Measurements from ENCODE around the gene CABP1.

The CABP1 gene

DNA sequence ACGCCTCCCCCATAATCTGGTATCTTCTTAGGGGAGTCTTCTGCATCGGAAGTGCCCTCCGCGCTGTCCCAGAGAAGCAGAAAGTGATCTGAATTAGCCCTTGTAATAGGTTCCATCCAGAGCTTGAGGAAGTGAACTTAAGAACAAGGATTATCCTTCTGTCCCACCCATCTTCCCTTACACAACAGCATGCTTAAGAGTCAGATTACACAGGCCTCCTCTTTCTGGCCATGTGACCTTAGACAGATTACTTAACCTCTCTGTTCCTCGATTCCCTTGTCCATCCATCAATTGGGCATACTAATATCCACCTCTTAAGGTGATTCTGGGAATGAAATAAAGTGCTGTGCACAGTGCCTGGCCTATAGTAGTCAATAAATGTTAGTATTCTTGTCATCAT, 11.4 kb downstream of the CABP1 start:
- Histone ChIP-seq H3K9ac (ENCODE audit: low read length in 5 of 5) (no peak overlapping the region), H3K27ac (ENCODE audit: low read depth, low read length) (no peak overlapping the region), H3K4me3 (ENCODE audit: low read depth in 1 of 5, low read length in 5 of 5) (no peak overlapping the region), H3K27me3 (ENCODE audit: control insufficient read depth in 5 of 5, insufficient read depth in 4 of 5, low read length in 5 of 5) (peaks cover 0 to 12% (median 7%) of the 10 kb centered on the region in 5 donors), H3K4me1 (ENCODE audit: control insufficient read depth in 5 of 5, insufficient read depth in 5 of 5, low read length in 5 of 5) (peaks cover 1 to 66% (median 35%) of the 10 kb centered on the region in 5 donors), H3K36me3 (ENCODE audit: control insufficient read depth in 5 of 5, insufficient read depth in 5 of 5, low read length in 5 of 5) (no peaks in the 10 kb centered on the region), H3K9me3 (ENCODE audit: control insufficient read depth in 5 of 5, low read length in 5 of 5) (no peaks in the 10 kb centered on the region)

DNA sequence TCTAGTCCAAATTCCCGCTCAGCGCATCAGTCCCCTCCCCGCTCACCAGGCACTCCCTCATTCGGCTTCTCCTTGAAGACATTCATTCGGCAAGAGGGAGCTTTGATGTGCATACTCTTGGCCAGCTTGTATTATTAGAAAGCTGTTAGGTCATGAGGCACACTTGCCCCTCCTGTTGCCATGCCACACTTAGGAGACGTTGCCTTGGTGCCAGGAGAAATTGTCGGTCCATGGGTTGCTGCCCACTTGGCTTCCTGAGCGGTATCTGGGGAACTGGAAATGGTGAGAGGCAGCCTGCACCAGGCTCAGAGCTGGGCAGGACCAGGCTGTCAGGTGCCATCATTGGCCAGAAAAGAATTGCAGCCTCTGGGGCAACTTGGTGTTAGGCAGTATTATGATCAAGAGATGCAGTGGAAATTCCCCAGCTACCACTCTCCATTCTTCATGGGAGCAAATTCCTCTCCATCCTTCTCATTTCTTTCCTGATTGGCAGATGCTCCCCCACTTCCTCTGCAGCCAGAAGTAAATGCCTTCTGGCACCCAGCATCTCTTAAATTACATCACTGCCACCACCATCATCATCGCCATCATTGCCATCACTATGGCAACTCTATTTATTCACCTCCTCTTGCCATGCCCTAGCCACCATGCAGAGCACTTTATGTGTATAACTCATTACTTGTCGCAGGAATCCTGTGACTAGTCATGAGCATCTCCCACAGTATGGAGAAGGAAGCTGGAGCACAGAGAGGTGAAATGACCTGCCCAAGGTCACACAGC, 12.4 kb downstream of the CABP1 start:
- Histone ChIP-seq H3K4me3 (ENCODE audit: low read depth in 1 of 5, low read length in 5 of 5) (no peak overlapping the region), H3K27ac (ENCODE audit: low read depth, low read length) (no peak overlapping the region), H3K36me3 (ENCODE audit: control insufficient read depth in 5 of 5, insufficient read depth in 5 of 5, low read length in 5 of 5) (no peaks in the 10 kb centered on the region), H3K9me3 (ENCODE audit: control insufficient read depth in 5 of 5, low read length in 5 of 5) (no peaks in the 10 kb centered on the region), H3K27me3 (ENCODE audit: control insufficient read depth in 5 of 5, insufficient read depth in 4 of 5, low read length in 5 of 5) (peaks cover 0 to 12% (median 7%) of the 10 kb centered on the region in 5 donors), H3K9ac (ENCODE audit: low read length in 5 of 5) (no peak overlapping the region), H3K4me1 (ENCODE audit: control insufficient read depth in 5 of 5, insufficient read depth in 5 of 5, low read length in 5 of 5) (peaks cover 1 to 64% (median 35%) of the 10 kb centered on the region in 5 donors)

DNA sequence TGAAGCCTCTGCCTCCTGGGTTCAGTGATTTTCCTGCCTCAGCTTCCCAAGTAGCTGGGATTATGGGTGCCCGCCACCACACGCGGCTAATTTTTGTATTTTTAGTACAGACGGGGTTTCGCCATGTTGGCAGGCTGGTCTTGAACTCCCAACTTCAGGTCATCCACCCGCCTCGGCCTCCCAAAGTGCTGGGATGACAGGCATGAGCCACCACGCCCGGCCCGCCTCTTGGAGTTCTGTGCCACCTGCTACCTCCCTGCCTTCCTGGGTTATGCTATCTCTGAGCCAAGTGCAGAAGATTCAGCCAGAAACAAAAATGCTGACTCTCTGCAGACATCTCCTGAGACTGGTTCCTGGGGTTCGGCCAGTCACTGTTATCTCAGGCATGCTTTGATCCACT, 13.2 kb downstream of the CABP1 start:
- H3K36me3 ChIP-seq (ENCODE audit: control insufficient read depth in 5 of 5, insufficient read depth in 5 of 5, low read length in 5 of 5) = no peaks in the 10 kb centered on the region
- H3K4me3 ChIP-seq (ENCODE audit: low read depth in 1 of 5, low read length in 5 of 5) = no peak overlapping the region
- H3K27me3 ChIP-seq (ENCODE audit: control insufficient read depth in 5 of 5, insufficient read depth in 4 of 5, low read length in 5 of 5) = peaks cover 0 to 12% (median 7%) of the 10 kb centered on the region in 5 donors
- H3K9ac ChIP-seq (ENCODE audit: low read length in 5 of 5) = no peak overlapping the region
- no peak overlapping the region for H3K27ac ChIP-seq (ENCODE audit: low read depth, low read length)
- no peaks in the 10 kb centered on the region for H3K9me3 ChIP-seq (ENCODE audit: control insufficient read depth in 5 of 5, low read length in 5 of 5)
- peaks cover 1 to 61% (median 32%) of the 10 kb centered on the region in 5 donors for H3K4me1 ChIP-seq (ENCODE audit: control insufficient read depth in 5 of 5, insufficient read depth in 5 of 5, low read length in 5 of 5)

DNA sequence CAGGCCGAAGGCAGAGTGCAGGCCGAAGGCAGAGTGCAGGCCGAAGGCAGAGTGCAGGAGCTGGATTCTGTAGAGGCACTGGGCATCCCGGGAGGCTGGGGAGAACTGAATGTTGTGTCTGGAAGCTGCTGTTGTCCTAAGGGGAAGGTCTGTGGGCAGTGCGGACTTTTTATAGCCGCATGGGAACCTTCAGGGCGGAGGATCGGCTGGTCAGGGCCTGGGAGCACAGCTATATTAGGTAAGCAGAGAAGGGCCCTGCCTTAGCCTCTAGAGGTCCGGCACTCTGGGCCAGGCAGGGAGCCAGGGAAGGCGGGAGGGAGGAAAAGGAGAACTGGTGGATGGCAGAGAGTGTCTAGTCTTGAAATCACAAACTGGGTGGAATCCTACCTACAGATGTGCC, 14.2 kb downstream of the CABP1 start:
- no peak overlapping the region for H3K4me3 ChIP-seq (ENCODE audit: low read depth in 1 of 5, low read length in 5 of 5)
- H3K36me3 ChIP-seq (ENCODE audit: control insufficient read depth in 5 of 5, insufficient read depth in 5 of 5, low read length in 5 of 5) = no peaks in the 10 kb centered on the region
- H3K9ac ChIP-seq (ENCODE audit: low read length in 5 of 5) = no peak overlapping the region
- no peak overlapping the region for H3K27ac ChIP-seq (ENCODE audit: low read depth, low read length)
- H3K27me3 ChIP-seq (ENCODE audit: control insufficient read depth in 5 of 5, insufficient read depth in 4 of 5, low read length in 5 of 5) = peaks cover 0 to 9% (median 8%) of the 10 kb centered on the region in 5 donors
- peaks cover 1 to 61% (median 22%) of the 10 kb centered on the region in 5 donors for H3K4me1 ChIP-seq (ENCODE audit: control insufficient read depth in 5 of 5, insufficient read depth in 5 of 5, low read length in 5 of 5)
- H3K9me3 ChIP-seq (ENCODE audit: control insufficient read depth in 5 of 5, low read length in 5 of 5) = no peaks in the 10 kb centered on the region

DNA sequence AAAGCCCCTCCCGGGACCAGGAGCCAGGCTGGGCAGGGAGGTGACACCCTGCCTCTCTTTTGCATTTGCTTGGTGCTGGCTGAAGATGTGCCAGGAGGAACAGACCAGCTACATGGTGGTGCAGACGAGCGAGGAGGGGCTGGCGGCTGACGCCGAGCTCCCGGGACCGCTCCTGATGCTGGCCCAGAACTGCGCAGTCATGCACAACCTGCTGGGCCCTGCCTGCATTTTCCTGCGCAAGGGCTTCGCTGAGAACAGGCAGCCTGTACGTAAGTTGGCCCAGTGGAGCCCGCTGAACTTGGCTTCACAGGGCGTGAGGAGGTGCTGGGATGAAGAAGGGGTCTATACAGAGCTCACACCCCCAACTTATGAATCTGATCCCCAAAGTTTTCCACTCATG, 15.6 kb downstream of the CABP1 start:
- Histone ChIP-seq H3K27me3 (ENCODE audit: control insufficient read depth in 5 of 5, insufficient read depth in 4 of 5, low read length in 5 of 5) (peaks cover 0 to 6% (median 2%) of the 10 kb centered on the region in 5 donors), H3K4me3 (ENCODE audit: low read depth in 1 of 5, low read length in 5 of 5) (no peak overlapping the region), H3K9ac (ENCODE audit: low read length in 5 of 5) (no peak overlapping the region), H3K9me3 (ENCODE audit: control insufficient read depth in 5 of 5, low read length in 5 of 5) (no peaks in the 10 kb centered on the region), H3K4me1 (ENCODE audit: control insufficient read depth in 5 of 5, insufficient read depth in 5 of 5, low read length in 5 of 5) (peaks cover 1 to 47% (median 16%) of the 10 kb centered on the region in 5 donors), H3K27ac (ENCODE audit: low read depth, low read length) (no peak overlapping the region), H3K36me3 (ENCODE audit: control insufficient read depth in 5 of 5, insufficient read depth in 5 of 5, low read length in 5 of 5) (no peaks in the 10 kb centered on the region)

DNA sequence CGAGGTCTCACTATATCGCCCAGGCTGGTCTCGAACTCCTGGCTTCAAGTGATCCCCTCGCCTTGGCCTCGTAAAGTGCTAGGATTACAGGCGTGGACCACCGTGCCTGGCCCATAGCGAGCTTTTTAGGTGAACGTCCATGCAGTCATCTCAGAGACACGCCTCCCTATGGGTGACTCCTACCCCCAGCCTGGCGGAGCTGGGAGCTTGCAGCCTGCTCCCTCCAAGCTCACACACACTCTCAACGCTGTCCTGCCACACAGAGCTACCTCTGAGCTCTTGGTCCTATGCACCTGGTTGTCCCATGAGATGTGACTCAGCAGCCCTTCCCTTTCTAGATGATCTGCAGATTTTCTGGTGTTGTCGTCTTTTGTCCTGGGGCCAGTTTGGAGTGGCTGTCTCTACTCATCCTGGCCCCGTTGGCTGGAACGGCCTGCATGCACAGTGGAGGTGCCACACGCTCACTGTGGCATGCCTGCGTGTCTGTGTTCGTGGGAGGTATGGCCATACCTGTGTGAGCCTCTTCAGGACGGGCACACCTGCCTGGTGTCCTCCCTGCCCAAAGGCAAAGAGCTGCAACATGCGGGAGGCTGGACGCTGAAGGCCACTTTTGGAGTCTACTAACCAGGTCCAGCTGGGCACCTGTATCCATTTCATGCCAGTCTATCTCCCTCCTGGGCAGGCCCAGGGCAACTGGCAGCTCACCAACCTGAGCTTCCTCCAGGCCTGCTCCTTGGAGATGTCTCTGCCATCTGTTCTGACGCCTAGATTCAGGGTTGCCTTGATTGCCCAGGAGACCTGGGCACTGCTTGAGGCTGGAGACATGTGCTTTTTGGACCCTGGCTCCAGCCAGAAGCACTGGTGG, 18.1 kb downstream of the CABP1 start:
- H3K27ac ChIP-seq (ENCODE audit: low read depth, low read length) = no peak overlapping the region

DNA sequence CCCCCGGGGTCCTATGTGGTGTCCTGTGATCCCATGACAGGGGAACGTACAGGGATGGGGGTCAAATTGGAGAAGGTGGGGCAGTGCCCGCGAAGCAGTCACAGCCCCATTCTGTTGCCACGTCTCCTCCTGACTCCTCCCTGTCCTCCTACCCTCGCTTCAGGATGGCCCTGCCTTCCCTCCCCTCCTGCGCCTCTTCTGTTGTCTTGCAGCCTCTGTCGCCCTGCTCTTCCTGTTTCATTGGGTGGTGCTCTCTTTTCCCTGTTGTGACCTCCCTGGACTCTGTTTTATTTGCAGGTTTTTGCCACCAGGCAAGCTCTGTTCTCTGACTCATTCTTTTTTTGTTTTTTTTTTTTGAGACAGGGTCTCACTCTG, 18.7 kb downstream of the CABP1 start:
- Histone ChIP-seq H3K36me3 (ENCODE audit: control insufficient read depth in 5 of 5, insufficient read depth in 5 of 5, low read length in 5 of 5) (peaks cover 0 to 6% (median 0%) of the 10 kb centered on the region in 5 donors), H3K9ac (ENCODE audit: low read length in 5 of 5) (no peak overlapping the region), H3K27ac (ENCODE audit: low read depth, low read length) (no peak overlapping the region), H3K9me3 (ENCODE audit: control insufficient read depth in 5 of 5, low read length in 5 of 5) (no peaks in the 10 kb centered on the region), H3K4me1 (ENCODE audit: control insufficient read depth in 5 of 5, insufficient read depth in 5 of 5, low read length in 5 of 5) (peaks cover 0 to 22% (median 11%) of the 10 kb centered on the region in 5 donors), H3K4me3 (ENCODE audit: low read depth in 1 of 5, low read length in 5 of 5) (no peak overlapping the region), H3K27me3 (ENCODE audit: control insufficient read depth in 5 of 5, insufficient read depth in 4 of 5, low read length in 5 of 5) (peaks cover 0 to 6% (median 0%) of the 10 kb centered on the region in 5 donors)

More for the DNA sequence above, 18.1 kb downstream of the CABP1 start:
- no peaks in the 10 kb centered on the region for H3K9me3 ChIP-seq (ENCODE audit: control insufficient read depth in 5 of 5, low read length in 5 of 5)
- peaks cover 0 to 6% (median 0%) of the 10 kb centered on the region in 5 donors for H3K27me3 ChIP-seq (ENCODE audit: control insufficient read depth in 5 of 5, insufficient read depth in 4 of 5, low read length in 5 of 5)
- H3K4me1 ChIP-seq (ENCODE audit: control insufficient read depth in 5 of 5, insufficient read depth in 5 of 5, low read length in 5 of 5) = peaks cover 0 to 28% (median 16%) of the 10 kb centered on the region in 5 donors
- no peak overlapping the region for H3K4me3 ChIP-seq (ENCODE audit: low read depth in 1 of 5, low read length in 5 of 5)
- peaks cover 0 to 6% (median 0%) of the 10 kb centered on the region in 5 donors for H3K36me3 ChIP-seq (ENCODE audit: control insufficient read depth in 5 of 5, insufficient read depth in 5 of 5, low read length in 5 of 5)
- H3K9ac ChIP-seq (ENCODE audit: low read length in 5 of 5) = no peak overlapping the region

DNA sequence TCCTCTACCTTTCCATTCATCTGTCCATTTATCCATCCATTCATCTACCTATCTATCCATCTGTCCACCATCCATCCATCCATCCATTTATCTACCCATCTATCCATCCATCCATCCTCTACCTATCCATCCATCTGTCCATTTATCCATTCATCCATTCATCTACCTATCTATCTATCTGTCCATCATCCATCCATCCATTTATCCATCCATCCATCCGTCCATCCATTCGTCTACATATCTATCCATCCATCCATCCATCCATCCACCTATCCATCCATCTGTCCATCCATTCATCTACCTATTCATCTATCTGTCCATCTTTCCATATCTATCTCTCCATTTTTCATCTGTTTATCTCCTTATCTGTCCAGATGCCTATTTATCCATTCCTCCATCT, 21.0 kb downstream of the CABP1 start:
- Histone ChIP-seq H3K9me3 (ENCODE audit: control insufficient read depth in 5 of 5, low read length in 5 of 5) (no peaks in the 10 kb centered on the region), H3K27me3 (ENCODE audit: control insufficient read depth in 5 of 5, insufficient read depth in 4 of 5, low read length in 5 of 5) (peaks cover 0 to 6% (median 0%) of the 10 kb centered on the region in 5 donors), H3K4me1 (ENCODE audit: control insufficient read depth in 5 of 5, insufficient read depth in 5 of 5, low read length in 5 of 5) (peaks cover 0 to 11% (median 0%) of the 10 kb centered on the region in 5 donors), H3K9ac (ENCODE audit: low read length in 5 of 5) (no peak overlapping the region), H3K36me3 (ENCODE audit: control insufficient read depth in 5 of 5, insufficient read depth in 5 of 5, low read length in 5 of 5) (peaks cover 0 to 6% (median 0%) of the 10 kb centered on the region in 5 donors), H3K4me3 (ENCODE audit: low read depth in 1 of 5, low read length in 5 of 5) (no peak overlapping the region), H3K27ac (ENCODE audit: low read depth, low read length) (no peak overlapping the region)

DNA sequence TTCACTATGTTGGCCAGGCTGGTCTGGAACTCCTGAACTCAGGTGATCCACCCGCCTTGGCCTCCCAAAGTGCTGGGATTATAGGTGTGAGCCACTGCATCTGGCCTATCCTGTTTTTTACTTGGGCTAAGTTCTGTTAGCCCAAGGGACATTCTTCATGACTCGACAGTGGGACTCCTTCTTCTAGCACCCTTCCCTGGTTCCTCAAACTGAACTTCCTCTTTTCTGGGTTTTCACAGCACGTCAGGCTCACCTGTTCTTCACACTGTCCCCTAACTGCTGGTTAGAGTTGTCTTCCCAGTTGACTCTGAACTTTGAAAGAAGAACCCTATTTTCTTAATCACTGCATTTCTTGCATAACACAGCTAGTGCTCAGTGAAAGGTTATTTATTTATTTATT, 22.5 kb downstream of the CABP1 start:
- Histone ChIP-seq H3K27ac (ENCODE audit: low read depth, low read length) (no peak overlapping the region), H3K9ac (ENCODE audit: low read length in 5 of 5) (no peak overlapping the region), H3K4me1 (ENCODE audit: control insufficient read depth in 5 of 5, insufficient read depth in 5 of 5, low read length in 5 of 5) (peaks cover 0 to 11% (median 0%) of the 10 kb centered on the region in 5 donors), H3K27me3 (ENCODE audit: control insufficient read depth in 5 of 5, insufficient read depth in 4 of 5, low read length in 5 of 5) (peaks cover 0 to 6% (median 0%) of the 10 kb centered on the region in 5 donors), H3K4me3 (ENCODE audit: low read depth in 1 of 5, low read length in 5 of 5) (no peak overlapping the region), H3K9me3 (ENCODE audit: control insufficient read depth in 5 of 5, low read length in 5 of 5) (no peaks in the 10 kb centered on the region), H3K36me3 (ENCODE audit: control insufficient read depth in 5 of 5, insufficient read depth in 5 of 5, low read length in 5 of 5) (peaks cover 0 to 6% (median 0%) of the 10 kb centered on the region in 5 donors)

DNA sequence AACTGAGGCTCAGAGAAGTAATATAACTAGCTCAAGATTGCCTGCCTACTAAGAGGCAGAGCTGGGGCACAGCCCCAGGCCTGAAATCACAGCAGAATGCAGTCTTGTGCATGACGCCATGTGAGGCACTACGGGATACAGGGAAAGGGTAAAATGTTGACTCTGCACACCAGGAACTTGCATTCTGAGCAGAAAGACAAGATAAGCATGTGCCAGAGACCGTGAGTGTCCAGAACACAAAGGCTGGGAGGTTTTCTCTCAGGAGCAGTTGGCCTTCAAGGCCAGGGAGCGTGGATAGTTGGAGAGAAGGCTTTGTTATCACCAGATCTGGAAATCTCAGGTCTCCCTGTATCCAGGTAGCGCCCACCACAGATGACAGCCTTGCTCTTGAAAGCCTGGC, 23.3 kb downstream of the CABP1 start:
- Histone ChIP-seq H3K36me3 (ENCODE audit: control insufficient read depth in 5 of 5, insufficient read depth in 5 of 5, low read length in 5 of 5) (peaks cover 0 to 6% (median 0%) of the 10 kb centered on the region in 5 donors), H3K27me3 (ENCODE audit: control insufficient read depth in 5 of 5, insufficient read depth in 4 of 5, low read length in 5 of 5) (peaks cover 0 to 5% (median 0%) of the 10 kb centered on the region in 5 donors)

More for the DNA sequence above, 23.3 kb downstream of the CABP1 start:
- Histone ChIP-seq H3K4me3 (ENCODE audit: low read depth in 1 of 5, low read length in 5 of 5) (no peak overlapping the region), H3K9me3 (ENCODE audit: control insufficient read depth in 5 of 5, low read length in 5 of 5) (no peaks in the 10 kb centered on the region), H3K4me1 (ENCODE audit: control insufficient read depth in 5 of 5, insufficient read depth in 5 of 5, low read length in 5 of 5) (peaks cover 0 to 9% (median 0%) of the 10 kb centered on the region in 5 donors), H3K9ac (ENCODE audit: low read length in 5 of 5) (no peak overlapping the region), H3K27ac (ENCODE audit: low read depth, low read length) (no peak overlapping the region)

Data from subcutaneous abdominal adipose tissue (tissue), 5 donors.